B cell (primary cell): Measurements from ENCODE around the gene ALDH3B1. TPM values are rescaled to one million over a fixed set of nuclear protein-coding genes. Genes with fewer than 3 reads are reported as not detected.
"Not testable (repeated sequence)": the region's sequence is repeated elsewhere in the genome, so short reads cannot be mapped to it uniquely, and the experiment has no call there.

Experiments
- ATAC-seq: fragments of 200-7000 bp; cut with Tn5 transposase; one replicate; pipeline ENCODE4 v1.10.0; 2021; ENCODE audit warnings: low read depth, mild to moderate bottlenecking, moderate number of reproducible peaks, moderate library complexity
- CTCF ChIA-PET: fragments of 350-600 bp; sonication (Branson Sonifier 250); formaldehyde crosslinking; loops from one replicate; lab custom pipeline; 2021; ENCODE audit warnings: antibody characterized with exemption, inconsistent platforms; lab: Charles Lee
- POLR2A ChIA-PET: fragments of 350-600 bp; sonication (Branson Sonifier 250); formaldehyde crosslinking; loops from one replicate; lab custom pipeline; 2021; ENCODE audit warnings: antibody characterized with exemption; lab: Charles Lee
- DNase-seq: peaks from one replicate; pipeline ENCODE4 v3.0.0; 2013
- H2AFZ ChIP-seq: 2 replicates; pipeline ENCODE4 v1.6.1; 2012; ENCODE audit warnings: mild to moderate bottlenecking, low read depth, low read length; ENCODE audit not compliant: insufficient read depth, poor library complexity, severe bottlenecking
- H3K27ac ChIP-seq, 2 donors: 1 replicate in 1 of 2; 2 replicates in 1 of 2; pipeline ENCODE4 v1.5.1; 2012 to 2013; ENCODE audit warnings: low read length in 2 of 2, mild to moderate bottlenecking in 2 of 2, moderate library complexity in 1 of 2
- H3K27me3 ChIP-seq, 4 experiments: fragments of 200-600 bp in 1 of 4; sonication (generic) in 1 of 4; replicated peaks in 1 of 4; 1 replicate in 2 of 4; 2 replicates in 2 of 4; pipeline versions ENCODE4 v1.6.1 to v1.7.0; 2013 to 2016; ENCODE audit warnings: low read length in 3 of 4, mild to moderate bottlenecking in 2 of 4, mixed read lengths in 1 of 4, moderate library complexity in 1 of 4; ENCODE audit not compliant: insufficient read depth in 4 of 4, control insufficient read depth in 3 of 4; ENCODE audit errors: control extremely low read depth in 1 of 4
- H3K36me3 ChIP-seq, 2 experiments: replicated peaks in 1 of 2; 1 replicate in 1 of 2; 2 replicates in 1 of 2; pipeline versions ENCODE4 v1.6.1 to v1.7.1; 2013; ENCODE audit warnings: low read length in 1 of 2; ENCODE audit not compliant: insufficient read depth in 2 of 2, control insufficient read depth in 1 of 2; ENCODE audit errors: control extremely low read depth in 1 of 2, extremely low read depth in 1 of 2
- H3K4me1 ChIP-seq, 2 donors: fragments of 200-600 bp in 1 of 2; sonication (generic) in 1 of 2; 1 replicate in 1 of 2; 2 replicates in 1 of 2; pipeline versions ENCODE4 v1.5.1 to v1.6.1; 2013 to 2017; ENCODE audit warnings: low read length in 2 of 2; ENCODE audit not compliant: control insufficient read depth in 2 of 2, insufficient read depth in 2 of 2
- H3K4me2 ChIP-seq: replicated peaks from 2 replicates; pipeline ENCODE3; 2012; ENCODE audit warnings: mild to moderate bottlenecking, low read depth, low read length; ENCODE audit not compliant: poor library complexity, severe bottlenecking
- H3K4me3 ChIP-seq, 5 experiments: fragments of 200-600 bp in 1 of 5; sonication (generic) in 1 of 5; 1 replicate in 3 of 5; 2 replicates in 2 of 5; pipeline versions ENCODE4 v1.5.1 to v1.7.0; 2011 to 2016; ENCODE audit warnings: low read length in 4 of 5, mild to moderate bottlenecking in 4 of 5, low read depth in 2 of 5, control low read depth in 1 of 5, moderate library complexity in 1 of 5; ENCODE audit not compliant: insufficient read depth in 1 of 5; ENCODE audit errors: control extremely low read depth in 1 of 5, extremely low read depth in 1 of 5
- H3K79me2 ChIP-seq: fragments of 200-600 bp; sonication (generic); one replicate; pipeline ENCODE4 v1.6.0; 2016; ENCODE audit warnings: low read length; ENCODE audit not compliant: control insufficient read depth, insufficient read depth
- H3K9ac ChIP-seq: fragments of 200-600 bp; sonication (generic); 2 replicates; pipeline ENCODE4 v1.6.1; 2017; ENCODE audit warnings: mild to moderate bottlenecking, low read length, moderate library complexity
- H3K9me3 ChIP-seq, 3 donors: one replicate each; pipeline versions ENCODE4 v1.6.1 to v1.7.1; 2013; ENCODE audit warnings: low read length in 2 of 3; ENCODE audit not compliant: control insufficient read depth in 2 of 3, insufficient read depth in 1 of 3; ENCODE audit errors: control extremely low read depth in 1 of 3
- H4K20me1 ChIP-seq: 2 replicates; pipeline ENCODE4 v1.6.0; 2012; ENCODE audit warnings: mild to moderate bottlenecking, low read length; ENCODE audit not compliant: insufficient read depth, control insufficient read depth, poor library complexity, severe bottlenecking
- H3K27ac Mint-ChIP-seq: one replicate; pipeline ENCODE4 v1.8.0; 2021; ENCODE audit warnings: mixed read lengths
- H3K27me3 Mint-ChIP-seq: one replicate; pipeline ENCODE4 v1.8.0; 2021; ENCODE audit warnings: mixed read lengths
- H3K4me1 Mint-ChIP-seq: one replicate; pipeline ENCODE4 v1.8.0; 2021; ENCODE audit warnings: mixed read lengths
- H3K4me3 Mint-ChIP-seq: one replicate; pipeline ENCODE4 v1.8.0; 2021; ENCODE audit warnings: mixed read lengths
- H3K9me3 Mint-ChIP-seq: one replicate; pipeline ENCODE4 v1.8.0; 2022; ENCODE audit warnings: mixed read lengths; ENCODE audit not compliant: insufficient read depth
- CTCF ChIP-seq: fragments of 200-600 bp; IDR thresholded peaks from one replicate; pipeline ENCODE4 v1.8.0; 2022; ENCODE audit warnings: antibody characterized with exemption, mild to moderate bottlenecking
- EZH2 ChIP-seq: IDR thresholded peaks from 2 replicates; pipeline ENCODE4 v1.6.1; 2012; ENCODE audit warnings: borderline replicate concordance, low read depth, mild to moderate bottlenecking, moderate library complexity, low read length; ENCODE audit not compliant: insufficient read depth, poor library complexity, severe bottlenecking
- WGBS: methylation state at CpG from one replicate; pipeline ENCODE4 v1.1.5; 2013; ENCODE audit warnings: missing lambda C conversion rate; ENCODE audit not compliant: insufficient coverage; 5-methylcytosine and 5-hydroxymethylcytosine counted together
- intact Hi-C: fragments of 100-400 bp; cut with micrococcal nuclease; formaldehyde crosslinking; loops from one replicate; pipeline ENCODE4 v1.10.0; 2022
- polyA plus RNA-seq: library from polyadenylated mRNA; depleted of rRNA; stranded (reverse); fragments of >200 nt; gene quantifications from 2 replicates; pipeline ENCODE4 v1.2.3, GENCODE V29; 2012
- total RNA-seq, 2 donors: library from RNA; stranded (reverse); fragments of 120-200 nt in 1 of 2; gene quantifications; 1 replicate in 1 of 2; 2 replicates in 1 of 2; pipeline versions ENCODE4 v1.2.3 to v1.2.4, GENCODE V29; 2013 to 2022

The ALDH3B1 gene
- total and polyA plus RNA-seq, 2 donors (not counting 1 experiment from before 2014, with no cell fraction given) = 0.81 TPM

GRCh38 chr11:67983951-67984350 lies 26.2 kb upstream of the ALDH3B1 start:
- Histone ChIP-seq H4K20me1 (no peaks in the 10 kb centered on the region), H3K36me3 (no peaks in the 10 kb centered on the region), H3K79me2 (no peaks in the 10 kb centered on the region), H3K4me2 (no peak overlapping the region), H3K27me3 (no peaks in the 10 kb centered on the region), H3K9me3 (no peaks in the 10 kb centered on the region), H3K9ac (no peak overlapping the region), H3K27ac (no peak overlapping the region), H2AFZ (no peak overlapping the region), H3K4me3 (no peak overlapping the region), H3K4me1 (no peaks in the 10 kb centered on the region)
- 83% methylated on average over 14 of the region's 29 CpGs for WGBS
- peaks cover 4% of the 10 kb centered on the region for H3K27me3 Mint-ChIP-seq
- intact Hi-C loops = no loop called here
- POLR2A ChIA-PET = no interaction called here
- no peaks in the 10 kb centered on the region for H3K4me1 Mint-ChIP-seq
- no peak overlapping the region for H3K4me3 Mint-ChIP-seq
- H3K9me3 Mint-ChIP-seq = no peaks in the 10 kb centered on the region
- CTCF ChIA-PET = no interaction called here
- DNase-seq (no peak), ATAC-seq (no peak)
- H3K27ac Mint-ChIP-seq = no peak overlapping the region
- TF ChIP-seq CTCF (no peak), EZH2 (no peak)

- H4K20me1 ChIP-seq, H2AFZ ChIP-seq, intact Hi-C loops, H3K4me3 Mint-ChIP-seq, H3K9me3 Mint-ChIP-seq, DNase-seq, H3K27me3 Mint-ChIP-seq, POLR2A ChIA-PET, H3K4me2 ChIP-seq, H3K79me2 ChIP-seq, H3K36me3 ChIP-seq, H3K4me3 ChIP-seq, H3K27ac Mint-ChIP-seq, ATAC-seq, CTCF ChIA-PET, H3K27me3 ChIP-seq, H3K9me3 ChIP-seq, H3K27ac ChIP-seq, H3K9ac ChIP-seq, H3K4me1 Mint-ChIP-seq, H3K4me1 ChIP-seq: not testable (repeated sequence)
- WGBS = no CpG with 5 or more reads among the region's 6 CpGs
Measured at GRCh38 chr11:67985302-67985701, 24.8 kb upstream of the ALDH3B1 start.

GRCh38 chr11:67990546-67991346 lies 19.4 kb upstream of the ALDH3B1 start:
- intact Hi-C loops, H3K4me2 ChIP-seq, CTCF ChIA-PET, H3K36me3 ChIP-seq, H3K9ac ChIP-seq, H3K9me3 Mint-ChIP-seq, H3K27ac Mint-ChIP-seq, H3K27ac ChIP-seq, POLR2A ChIA-PET, H3K27me3 ChIP-seq, H3K4me3 Mint-ChIP-seq, H3K9me3 ChIP-seq, H3K79me2 ChIP-seq, H2AFZ ChIP-seq, H3K27me3 Mint-ChIP-seq, H3K4me3 ChIP-seq: not testable (repeated sequence)
- Histone ChIP-seq H3K4me1 (peaks cover 7 to 21% of the 10 kb centered on the region in 2 donors), H4K20me1 (peaks cover 19% of the 10 kb centered on the region)
- peak; percentile 51 for DNase-seq
- 60% methylated on average over 45 of the region's 58 CpGs for WGBS
- H3K4me1 Mint-ChIP-seq = peaks cover 18% of the 10 kb centered on the region
- peak; percentile 56 for ATAC-seq
